Activated CD4-positive, alpha-beta memory T cell treated with anti-CD3 and anti-CD28 coated beads, Interleukin-2, amount 10 ng/mL, durations not matched to agents 7 days and 5 days (primary cell): ENCODE measurements around the gene SLC13A3. TPM values are rescaled to one million over a fixed set of nuclear protein-coding genes. Genes with fewer than 3 reads are reported as not detected.
A peak's percentile ranks its signal among the peaks of the same experiment; 100 is the strongest.

Source experiments
- CTCF ChIA-PET: fragments of 350-600 bp; sonication (Branson Sonifier 250); formaldehyde crosslinking; loops from one replicate; lab custom pipeline; 2021; ENCODE audit warnings: antibody characterized with exemption, inconsistent platforms; lab: Charles Lee
- POLR2A ChIA-PET: fragments of 350-600 bp; sonication (Branson Sonifier 250); formaldehyde crosslinking; loops from one replicate; lab custom pipeline; 2021; ENCODE audit warnings: antibody characterized with exemption; lab: Charles Lee
- DNase-seq: peaks from one replicate; pipeline ENCODE4 v3.0.0-alpha.2; 2020
- H3K27ac Mint-ChIP-seq: one replicate; pipeline ENCODE4 v1.8.0; 2021; ENCODE audit warnings: mild to moderate bottlenecking, mixed read lengths
- H3K27me3 Mint-ChIP-seq: one replicate; pipeline ENCODE4 v1.8.0; 2021; ENCODE audit warnings: mixed read lengths
- H3K36me3 Mint-ChIP-seq: one replicate; pipeline ENCODE4 v1.8.0; 2021; ENCODE audit warnings: low read depth, mixed read lengths
- H3K4me1 Mint-ChIP-seq: one replicate; pipeline ENCODE4 v1.8.0; 2021; ENCODE audit warnings: mixed read lengths
- H3K4me3 Mint-ChIP-seq: one replicate; pipeline ENCODE4 v1.8.0; 2021; ENCODE audit warnings: mild to moderate bottlenecking, mixed read lengths
- H3K9me3 Mint-ChIP-seq: one replicate; pipeline ENCODE4 v1.8.0; 2021; ENCODE audit warnings: mixed read lengths
- total RNA-seq, 2 experiments: library from RNA; stranded (reverse); gene quantifications; one replicate each; pipeline ENCODE4 v1.2.3, GENCODE V29; 2021

The SLC13A3 gene
- total RNA-seq, 2 experiments from 2014 or later, result not detected

GRCh38 chr20:46547995-46548394 lies 103.3 kb downstream of the SLC13A3 start:
- peaks cover 12% of the 10 kb centered on the region for H3K4me1 Mint-ChIP-seq
- ChIA-PET CTCF (no interaction called here), POLR2A (no interaction called here)

GRCh38 chr20:46546936-46547335 lies 104.3 kb downstream of the SLC13A3 start:
- Mint-ChIP-seq H3K27me3 (no peaks in the 10 kb centered on the region), H3K27ac (no peak overlapping the region), H3K4me3 (no peak overlapping the region), H3K36me3 (no peaks in the 10 kb centered on the region), H3K9me3 (no peaks in the 10 kb centered on the region), H3K4me1 (peaks cover 17% of the 10 kb centered on the region)
- DNase-seq, result no peak
- CTCF ChIA-PET, result interaction anchor here (1.2 kb wide), 1 partner anchor 34 kb away, joined by 3 read pairs; the partner anchor contains the start of gene ZNF334
- POLR2A ChIA-PET, result no interaction called here

More at GRCh38 chr20:46547995-46548394, 103.3 kb downstream of the SLC13A3 start:
- H3K36me3 Mint-ChIP-seq, result no peaks in the 10 kb centered on the region
- no peak overlapping the region for H3K4me3 Mint-ChIP-seq
- H3K9me3 Mint-ChIP-seq, result no peaks in the 10 kb centered on the region
- H3K27ac Mint-ChIP-seq, result no peak overlapping the region
- H3K27me3 Mint-ChIP-seq, result no peaks in the 10 kb centered on the region
- DNase-seq, result no peak

DNA sequence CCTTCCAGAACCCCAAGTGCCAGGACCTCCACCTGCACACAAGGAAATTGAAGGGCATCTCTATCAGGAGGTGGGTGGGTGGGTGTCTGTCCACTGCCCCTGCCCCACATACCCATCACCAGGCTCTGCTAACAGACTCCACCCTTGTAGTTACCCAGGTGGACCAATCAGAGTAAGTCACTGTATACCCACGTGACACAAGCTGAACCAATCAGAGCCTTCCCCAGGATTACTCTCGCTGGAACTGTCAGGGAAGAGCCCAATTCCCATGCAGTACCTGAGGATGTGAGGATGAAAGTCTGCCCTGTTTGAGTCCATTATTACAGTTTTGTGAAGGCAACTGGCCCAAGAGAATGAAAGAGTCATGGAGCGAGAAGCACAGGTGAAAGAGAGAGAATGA lies 105.0 kb downstream of the SLC13A3 start:
- POLR2A ChIA-PET, result interaction anchor here (1.3 kb wide), 1 partner anchor 32 kb away, joined by 4 read pairs; no protein-coding TSS in a partner anchor
- H3K27ac Mint-ChIP-seq, result no peak overlapping the region

DNA sequence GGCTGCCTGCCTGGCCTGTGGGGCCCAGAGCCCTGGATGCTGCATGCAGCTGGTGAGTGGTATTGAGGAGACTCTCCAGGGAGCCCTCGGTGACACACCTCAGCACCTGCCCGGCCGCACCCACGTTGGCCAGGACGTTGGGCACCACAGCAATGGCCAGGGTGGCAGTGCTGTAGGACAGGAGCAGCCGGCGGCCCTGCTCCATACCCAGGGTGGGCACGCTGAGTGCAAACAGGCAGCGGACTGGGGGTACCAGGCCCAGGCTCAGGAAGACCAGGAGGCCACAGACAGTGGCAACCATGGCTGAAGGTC lies 105.5 kb downstream of the SLC13A3 start:
- CTCF ChIA-PET, result interaction anchor here (1.1 to 2.8 kb wide), 8 partner anchors 8 to 144 kb away, joined by 5 to 50 read pairs (median 14); partner anchors contain the start of genes ELMO2, TP53RK and ZNF334
- Mint-ChIP-seq H3K9me3 (no peaks in the 10 kb centered on the region), H3K4me3 (no peak overlapping the region), H3K27ac (no peak overlapping the region), H3K27me3 (no peaks in the 10 kb centered on the region), H3K36me3 (no peaks in the 10 kb centered on the region), H3K4me1 (peaks cover 17% of the 10 kb centered on the region)
- POLR2A ChIA-PET, result interaction anchor here (1.1 to 2.3 kb wide), 6 partner anchors 7 to 143 kb away, joined by 4 to 18 read pairs (median 6); partner anchors contain the start of genes ELMO2 and TP53RK
- DNase-seq, result no peak

More for the DNA sequence above, 105.0 kb downstream of the SLC13A3 start:
- no peaks in the 10 kb centered on the region for H3K36me3 Mint-ChIP-seq
- H3K9me3 Mint-ChIP-seq, result no peaks in the 10 kb centered on the region
- no peak for DNase-seq
- CTCF ChIA-PET, result interaction anchor here (0.6 to 2.8 kb wide), 4 partner anchors 33 to 433 kb away, joined by 3 to 14 read pairs (median 4); partner anchors contain the start of genes ELMO2, TP53RK and ZNF334
- H3K4me1 Mint-ChIP-seq, result peaks cover 17% of the 10 kb centered on the region
- H3K4me3 Mint-ChIP-seq, result no peak overlapping the region
- H3K27me3 Mint-ChIP-seq, result no peaks in the 10 kb centered on the region

DNA sequence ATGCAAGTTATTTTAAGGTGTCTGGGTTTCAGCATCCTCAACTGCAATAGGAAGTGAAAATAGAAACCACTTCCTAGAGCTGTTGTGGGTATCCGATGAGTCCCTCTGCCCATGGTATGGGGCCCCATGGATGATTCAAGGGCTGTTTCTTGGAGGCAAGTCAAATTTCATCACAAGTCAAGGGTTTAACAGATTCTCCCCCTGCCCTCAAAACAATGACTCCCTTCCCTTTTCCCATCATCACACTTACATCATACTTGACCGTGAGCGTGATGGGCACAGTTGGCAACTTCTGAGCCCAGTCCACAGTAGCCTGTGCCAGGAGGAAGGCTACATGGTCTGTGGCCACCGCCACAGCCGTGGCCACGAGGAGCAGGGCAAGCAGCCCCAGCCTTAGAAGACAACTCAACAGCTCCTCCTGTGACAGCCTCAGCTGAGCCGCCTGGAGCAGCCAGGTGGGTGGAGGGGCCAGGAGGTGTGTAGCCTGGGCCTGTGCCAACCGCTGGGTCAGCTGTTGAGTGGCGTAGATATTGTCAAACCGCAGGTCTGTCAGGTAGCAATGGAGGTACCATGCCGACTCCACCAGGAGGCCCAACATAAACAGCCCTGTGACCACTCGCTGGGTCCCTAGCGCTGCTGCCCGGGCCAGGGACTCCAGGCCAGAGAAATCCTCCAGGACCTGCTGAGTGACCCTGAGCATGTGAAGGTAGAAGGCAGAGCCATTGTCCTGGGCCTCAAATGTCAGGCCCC lies 106.0 kb downstream of the SLC13A3 start:
- CTCF ChIA-PET, result interaction anchor here (0.7 to 2.8 kb wide), 20 partner anchors 9 to 209 kb away, joined by 3 to 50 read pairs (median 6); partner anchors contain the start of genes ELMO2, TP53RK and ZNF334
- no peaks in the 10 kb centered on the region for H3K9me3 Mint-ChIP-seq
- H3K4me3 Mint-ChIP-seq, result peak overlapping the region; percentile 57
- peaks cover 17% of the 10 kb centered on the region for H3K4me1 Mint-ChIP-seq
- H3K36me3 Mint-ChIP-seq, result no peaks in the 10 kb centered on the region
- no peak overlapping the region for H3K27ac Mint-ChIP-seq
- POLR2A ChIA-PET, result interaction anchor here (0.9 to 2.3 kb wide), 12 partner anchors 8 to 144 kb away, joined by 3 to 18 read pairs (median 4); partner anchors contain the start of genes ELMO2 and TP53RK
- peaks cover 4% of the 10 kb centered on the region for H3K27me3 Mint-ChIP-seq
- DNase-seq, result peak; percentile 77

DNA sequence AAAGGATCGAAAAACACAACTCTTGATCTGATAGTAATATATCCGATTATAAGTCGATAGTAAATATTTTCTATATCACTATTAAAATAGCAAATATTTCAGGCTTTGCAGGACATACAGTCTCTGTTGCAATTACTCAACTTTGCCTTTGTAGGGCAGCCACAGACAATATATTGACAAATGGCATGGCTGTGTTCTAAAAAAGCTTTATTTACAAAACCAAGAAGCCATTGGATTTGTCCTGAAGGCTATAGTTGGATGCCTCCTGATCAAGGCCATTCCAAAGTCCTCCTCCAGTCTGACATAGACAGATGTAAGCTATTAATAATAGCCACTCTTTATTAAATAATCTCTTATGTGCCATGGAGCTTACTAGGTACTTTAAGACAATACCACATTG lies 106.7 kb downstream of the SLC13A3 start:
- no peaks in the 10 kb centered on the region for H3K9me3 Mint-ChIP-seq
- H3K36me3 Mint-ChIP-seq, result no peaks in the 10 kb centered on the region
- POLR2A ChIA-PET, result interaction anchor here (0.9 to 2.3 kb wide), 11 partner anchors 9 to 144 kb away, joined by 3 to 18 read pairs (median 4); partner anchors contain the start of genes ELMO2 and TP53RK
- DNase-seq, result no peak
- CTCF ChIA-PET, result interaction anchor here (0.7 to 2.8 kb wide), 22 partner anchors 10 to 210 kb away, joined by 3 to 50 read pairs (median 6); partner anchors contain the start of genes ELMO2, TP53RK and ZNF334
- H3K27me3 Mint-ChIP-seq, result peaks cover 4% of the 10 kb centered on the region
- H3K4me3 Mint-ChIP-seq, result no peak overlapping the region
- peaks cover 17% of the 10 kb centered on the region for H3K4me1 Mint-ChIP-seq
- H3K27ac Mint-ChIP-seq, result no peak overlapping the region

- Mint-ChIP-seq H3K27ac (peak overlapping the region; percentile 43), H3K36me3 (no peaks in the 10 kb centered on the region), H3K9me3 (no peaks in the 10 kb centered on the region), H3K4me1 (peaks cover 22% of the 10 kb centered on the region), H3K4me3 (no peak overlapping the region), H3K27me3 (peaks cover 9% of the 10 kb centered on the region)
- POLR2A ChIA-PET, result interaction anchor here (0.9 to 2.3 kb wide), 5 partner anchors 9 to 145 kb away, joined by 3 to 18 read pairs (median 4); partner anchors contain the start of gene TP53RK
- CTCF ChIA-PET, result interaction anchor here (0.7 to 2.8 kb wide), 16 partner anchors 9 to 210 kb away, joined by 3 to 50 read pairs (median 8); partner anchors contain the start of gene TP53RK
- no peak for DNase-seq
These were observed 107.3 kb downstream of the SLC13A3 start for GRCh38 chr20:46543959-46544358.

- no peak overlapping the region for H3K27ac Mint-ChIP-seq
- H3K36me3 Mint-ChIP-seq, result no peaks in the 10 kb centered on the region
- no peaks in the 10 kb centered on the region for H3K9me3 Mint-ChIP-seq
- CTCF ChIA-PET, result interaction anchor here (0.7 kb wide), 1 partner anchor 308 kb away, joined by 3 read pairs; no protein-coding TSS in a partner anchor
- peaks cover 22% of the 10 kb centered on the region for H3K4me1 Mint-ChIP-seq
- peaks cover 14% of the 10 kb centered on the region for H3K27me3 Mint-ChIP-seq
- H3K4me3 Mint-ChIP-seq, result no peak overlapping the region
- DNase-seq, result no peak
- POLR2A ChIA-PET, result no interaction called here
These were observed 108.2 kb downstream of the SLC13A3 start for GRCh38 chr20:46543033-46543432.

GRCh38 chr20:46541229-46541935 lies 109.9 kb downstream of the SLC13A3 start:
- H3K4me3 Mint-ChIP-seq, result no peak overlapping the region

DNA sequence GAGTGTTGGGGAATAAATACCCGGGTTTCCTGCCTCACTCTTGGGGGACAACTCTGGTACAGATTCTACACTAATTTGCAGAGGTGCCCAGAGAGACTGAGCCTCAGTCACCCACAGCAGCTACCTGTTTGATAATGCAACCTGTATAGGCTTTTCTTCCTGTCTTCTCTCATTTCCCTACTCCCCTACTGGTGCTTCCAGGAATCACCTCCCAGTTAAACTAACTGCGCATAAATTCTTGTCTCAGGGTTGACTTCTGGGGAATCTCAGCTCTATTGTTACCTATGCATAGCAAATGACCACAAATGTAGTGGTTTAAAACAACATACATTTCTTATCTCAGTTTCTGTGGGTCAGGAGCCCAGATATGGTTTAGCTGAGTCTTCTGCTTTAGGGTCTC lies 112.1 kb downstream of the SLC13A3 start:
- H3K27me3 Mint-ChIP-seq, result peaks cover 23% of the 10 kb centered on the region
- no peaks in the 10 kb centered on the region for H3K36me3 Mint-ChIP-seq
- H3K4me3 Mint-ChIP-seq, result no peak overlapping the region
- ChIA-PET POLR2A (interaction anchor here (1.4 kb wide), 1 partner anchor 21 kb away, joined by 3 read pairs; no protein-coding TSS in a partner anchor), CTCF (interaction anchor here (0.8 kb wide), 1 partner anchor 150 kb away, joined by 3 read pairs; the partner anchor contains the start of gene TP53RK)
- no peaks in the 10 kb centered on the region for H3K9me3 Mint-ChIP-seq
- H3K4me1 Mint-ChIP-seq, result peaks cover 21% of the 10 kb centered on the region
- no peak overlapping the region for H3K27ac Mint-ChIP-seq
- DNase-seq, result no peak

More at GRCh38 chr20:46541229-46541935, 109.9 kb downstream of the SLC13A3 start:
- ChIA-PET CTCF (interaction anchor here (0.8 kb wide), 1 partner anchor 18 kb away, joined by 3 read pairs; no protein-coding TSS in a partner anchor), POLR2A (no interaction called here)
- no peak for DNase-seq
- peaks cover 22% of the 10 kb centered on the region for H3K4me1 Mint-ChIP-seq
- H3K27ac Mint-ChIP-seq, result no peak overlapping the region
- H3K27me3 Mint-ChIP-seq, result peaks cover 18% of the 10 kb centered on the region
- H3K36me3 Mint-ChIP-seq, result no peaks in the 10 kb centered on the region
- H3K9me3 Mint-ChIP-seq, result no peaks in the 10 kb centered on the region

GRCh38 chr20:46530640-46531039 lies 120.6 kb downstream of the SLC13A3 start:
- no peaks in the 10 kb centered on the region for H3K4me1 Mint-ChIP-seq

GRCh38 chr20:46523696-46524328 lies 127.4 kb downstream of the SLC13A3 start:
- POLR2A ChIA-PET, result interaction anchor here (1.6 to 1.7 kb wide), 2 partner anchors 11 to 30 kb away, joined by 3 to 4 read pairs; partner anchors contain the start of gene ZNF334
- H3K9me3 Mint-ChIP-seq, result no peaks in the 10 kb centered on the region
- H3K4me3 Mint-ChIP-seq, result no peak overlapping the region
- H3K27me3 Mint-ChIP-seq, result peaks cover 39% of the 10 kb centered on the region
- no peak overlapping the region for H3K27ac Mint-ChIP-seq
- no peaks in the 10 kb centered on the region for H3K4me1 Mint-ChIP-seq
- no peaks in the 10 kb centered on the region for H3K36me3 Mint-ChIP-seq
- CTCF ChIA-PET, result interaction anchor here (1.0 to 3.2 kb wide), 4 partner anchors 17 to 157 kb away, joined by 3 to 12 read pairs (median 5); no protein-coding TSS in a partner anchor
- no peak for DNase-seq

More at GRCh38 chr20:46530640-46531039, 120.6 kb downstream of the SLC13A3 start:
- DNase-seq, result no peak
- Mint-ChIP-seq H3K27ac (no peak overlapping the region), H3K27me3 (peaks cover 26% of the 10 kb centered on the region), H3K4me3 (no peak overlapping the region), H3K36me3 (no peaks in the 10 kb centered on the region), H3K9me3 (no peaks in the 10 kb centered on the region)
- ChIA-PET POLR2A (no interaction called here), CTCF (interaction anchor here (1.0 to 1.1 kb wide), 2 partner anchors 9 to 14 kb away, joined by 3 read pairs; no protein-coding TSS in a partner anchor)
